Urinary bladder (tissue), 4 donors: ENCODE data around the gene HPSE2. TPM values are rescaled to one million over a fixed set of nuclear protein-coding genes. Genes with fewer than 3 reads are reported as not detected.
"Not testable (repeated sequence)": the region's sequence is repeated elsewhere in the genome, so short reads cannot be mapped to it uniquely, and the experiment has no call there.

Experiments
- DNase-seq: peaks from one replicate; pipeline ENCODE4 v3.0.0-alpha.2; 2015; ENCODE audit errors: extremely low spot score
- H3K27ac ChIP-seq: one replicate; pipeline ENCODE4 v1.5.1; 2013; ENCODE audit warnings: low read depth, mild to moderate bottlenecking, moderate library complexity
- H3K36me3 ChIP-seq: one replicate; pipeline ENCODE4 v1.6.1; 2013; ENCODE audit warnings: mild to moderate bottlenecking, moderate library complexity; ENCODE audit not compliant: insufficient read depth
- H3K4me1 ChIP-seq: one replicate; pipeline ENCODE4 v1.6.1; 2013; ENCODE audit warnings: mild to moderate bottlenecking, moderate library complexity; ENCODE audit not compliant: insufficient read depth
- H3K4me3 ChIP-seq: one replicate; pipeline ENCODE4 v1.5.1; 2013; ENCODE audit warnings: low read depth, low read length
- WGBS: extraction: QIAGEN DNeasy Blood & Tissue Kit; methylation state at CpG from one replicate; pipeline ENCODE4 v1.1.7; 2013; 5-methylcytosine and 5-hydroxymethylcytosine counted together
- polyA plus RNA-seq: library from polyadenylated mRNA; stranded (reverse); fragments of 200-250 nt; gene quantifications from one replicate; pipeline ENCODE4 v1.2.3, GENCODE V29; 2013
- total RNA-seq: library from RNA; depleted of rRNA; stranded (reverse); fragments of >200 nt; gene quantifications from one replicate; pipeline ENCODE4 v1.2.3, GENCODE V29; 2014
- donor health status: healthy with polysubstance abuse.
- donor health status: healthy.

The HPSE2 gene
- total and polyA plus RNA-seq, 2 donors: 46.3 to 48.1 TPM

GRCh38 chr10:98568551-98568950 is 667.1 kb downstream of the HPSE2 start:
- WGBS: 90% methylated on average over 2 of the region's 2 CpGs
- no peak overlapping the region for H3K27ac ChIP-seq

GRCh38 chr10:98567391-98568133 is 668.1 kb downstream of the HPSE2 start:
- H3K27ac ChIP-seq: no peak overlapping the region
- no peaks in the 10 kb centered on the region for H3K4me1 ChIP-seq
- 30% methylated on average over 4 of the region's 4 CpGs for WGBS
- DNase-seq: no peak
- no peaks in the 10 kb centered on the region for H3K36me3 ChIP-seq
- no peak overlapping the region for H3K4me3 ChIP-seq

More at GRCh38 chr10:98568551-98568950, 667.1 kb downstream of the HPSE2 start:
- Histone ChIP-seq H3K36me3 (no peaks in the 10 kb centered on the region), H3K4me3 (no peak overlapping the region), H3K4me1 (no peaks in the 10 kb centered on the region)
- DNase-seq: no peak

GRCh38 chr10:98563811-98564210 is 671.8 kb downstream of the HPSE2 start:
- no peaks in the 10 kb centered on the region for H3K36me3 ChIP-seq
- H3K4me1 ChIP-seq: no peaks in the 10 kb centered on the region
- 82% methylated on average over 2 of the region's 2 CpGs for WGBS
- no peak overlapping the region for H3K4me3 ChIP-seq
- H3K27ac ChIP-seq: no peak overlapping the region
- DNase-seq: no peak

- Histone ChIP-seq H3K4me1 (no peaks in the 10 kb centered on the region), H3K4me3 (no peak overlapping the region), H3K36me3 (no peaks in the 10 kb centered on the region), H3K27ac (no peak overlapping the region)
- WGBS: 69% methylated on average over 2 of the region's 2 CpGs
- no peak for DNase-seq
Observed at GRCh38 chr10:98560565-98560964, 675.1 kb downstream of the HPSE2 start.

GRCh38 chr10:98556061-98556460 is 679.6 kb downstream of the HPSE2 start:
- Histone ChIP-seq H3K4me1 (no peaks in the 10 kb centered on the region), H3K27ac (no peak overlapping the region), H3K4me3 (no peak overlapping the region), H3K36me3 (no peaks in the 10 kb centered on the region)
- 69% methylated on average over 3 of the region's 3 CpGs for WGBS
- DNase-seq: no peak

- no peak overlapping the region for H3K4me3 ChIP-seq
- no peaks in the 10 kb centered on the region for H3K4me1 ChIP-seq
- H3K36me3 ChIP-seq: no peaks in the 10 kb centered on the region
- H3K27ac ChIP-seq: no peak overlapping the region
- no peak for DNase-seq
- whole genome bisulfite sequencing: 42% methylated on average over 7 of the region's 7 CpGs
Observed at GRCh38 chr10:98555021-98555619, 680.5 kb downstream of the HPSE2 start.

- not testable (repeated sequence) for H3K36me3 ChIP-seq, H3K4me1 ChIP-seq, H3K4me3 ChIP-seq, DNase-seq, H3K27ac ChIP-seq
- WGBS: 76% methylated on average over 7 of the region's 7 CpGs
Observed at GRCh38 chr10:98541561-98541960, 694.1 kb downstream of the HPSE2 start.

GRCh38 chr10:98539578-98539977 is 696.1 kb downstream of the HPSE2 start:
- 97% methylated on average over 1 of the region's 1 CpG for WGBS
- no peak overlapping the region for H3K27ac ChIP-seq
- H3K4me1 ChIP-seq: no peaks in the 10 kb centered on the region
- H3K4me3 ChIP-seq: no peak overlapping the region
- DNase-seq: no peak
- H3K36me3 ChIP-seq: no peaks in the 10 kb centered on the region

GRCh38 chr10:98538472-98538871 is 697.2 kb downstream of the HPSE2 start:
- H3K36me3 ChIP-seq: no peaks in the 10 kb centered on the region
- H3K4me3 ChIP-seq: no peak overlapping the region
- DNase-seq: no peak
- H3K27ac ChIP-seq: no peak overlapping the region
- no peaks in the 10 kb centered on the region for H3K4me1 ChIP-seq

- Histone ChIP-seq H3K27ac (no peak overlapping the region), H3K4me3 (no peak overlapping the region), H3K4me1 (no peaks in the 10 kb centered on the region), H3K36me3 (no peaks in the 10 kb centered on the region)
- 76% methylated on average over 3 of the region's 3 CpGs for WGBS
- no peak for DNase-seq
Observed at GRCh38 chr10:98536551-98536950, 699.1 kb downstream of the HPSE2 start.

- WGBS: 97% methylated on average over 3 of the region's 3 CpGs
- H3K36me3 ChIP-seq: no peaks in the 10 kb centered on the region
Observed at GRCh38 chr10:98533746-98534445, 701.8 kb downstream of the HPSE2 start.

GRCh38 chr10:98533241-98533640 is 702.4 kb downstream of the HPSE2 start:
- DNase-seq: no peak
- no peak overlapping the region for H3K4me3 ChIP-seq
- H3K4me1 ChIP-seq: no peaks in the 10 kb centered on the region
- WGBS: 63% methylated on average over 3 of the region's 3 CpGs
- no peak overlapping the region for H3K27ac ChIP-seq
- H3K36me3 ChIP-seq: no peaks in the 10 kb centered on the region

More at GRCh38 chr10:98533746-98534445, 701.8 kb downstream of the HPSE2 start:
- no peak overlapping the region for H3K4me3 ChIP-seq
- no peak overlapping the region for H3K27ac ChIP-seq
- DNase-seq: no peak
- no peaks in the 10 kb centered on the region for H3K4me1 ChIP-seq

GRCh38 chr10:98528805-98529183 is 706.9 kb downstream of the HPSE2 start:
- no peak overlapping the region for H3K4me3 ChIP-seq
- 94% methylated on average over 9 of the region's 9 CpGs for WGBS
- no peaks in the 10 kb centered on the region for H3K4me1 ChIP-seq
- DNase-seq: no peak
- no peak overlapping the region for H3K27ac ChIP-seq
- no peaks in the 10 kb centered on the region for H3K36me3 ChIP-seq
